NCI-H345 treated with DMSO at 0.1 percent for 48 hours (cell line): ENCODE measurements around the gene NPB.
"Not testable (repeated sequence)": the region's sequence is repeated elsewhere in the genome, so short reads cannot be mapped to it uniquely, and the experiment has no call there.

Experiments
- DNase-seq: peaks from one replicate; lab custom pipeline; 2025; ENCODE audit not compliant: unreplicated experiment; lab: John Stamatoyannopoulos, UW

Gene NPB

DNA sequence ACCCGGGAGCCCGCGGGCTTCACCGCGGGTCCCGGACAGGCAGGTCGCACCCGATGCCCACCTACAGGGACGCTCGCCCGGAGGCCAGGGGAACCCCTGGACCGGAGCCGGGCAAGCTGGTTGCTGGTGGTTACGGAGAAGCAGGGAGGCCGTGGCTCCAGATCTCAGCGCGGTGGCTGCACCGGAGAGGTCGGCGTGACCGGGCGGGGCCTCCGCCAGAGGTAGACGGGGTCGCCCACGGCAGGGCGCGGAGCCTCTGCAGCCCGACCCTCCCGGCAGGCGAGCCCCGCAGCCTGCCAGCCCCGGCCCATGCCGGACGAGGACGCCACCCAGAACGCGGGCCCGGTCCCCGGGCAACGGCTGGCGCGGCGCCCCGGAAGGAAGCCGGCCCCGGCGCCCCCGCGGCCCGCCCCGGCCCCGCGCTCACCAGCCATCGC lies 8.8 kb downstream of the NPB start:
- DNase-seq = no peak

DNA sequence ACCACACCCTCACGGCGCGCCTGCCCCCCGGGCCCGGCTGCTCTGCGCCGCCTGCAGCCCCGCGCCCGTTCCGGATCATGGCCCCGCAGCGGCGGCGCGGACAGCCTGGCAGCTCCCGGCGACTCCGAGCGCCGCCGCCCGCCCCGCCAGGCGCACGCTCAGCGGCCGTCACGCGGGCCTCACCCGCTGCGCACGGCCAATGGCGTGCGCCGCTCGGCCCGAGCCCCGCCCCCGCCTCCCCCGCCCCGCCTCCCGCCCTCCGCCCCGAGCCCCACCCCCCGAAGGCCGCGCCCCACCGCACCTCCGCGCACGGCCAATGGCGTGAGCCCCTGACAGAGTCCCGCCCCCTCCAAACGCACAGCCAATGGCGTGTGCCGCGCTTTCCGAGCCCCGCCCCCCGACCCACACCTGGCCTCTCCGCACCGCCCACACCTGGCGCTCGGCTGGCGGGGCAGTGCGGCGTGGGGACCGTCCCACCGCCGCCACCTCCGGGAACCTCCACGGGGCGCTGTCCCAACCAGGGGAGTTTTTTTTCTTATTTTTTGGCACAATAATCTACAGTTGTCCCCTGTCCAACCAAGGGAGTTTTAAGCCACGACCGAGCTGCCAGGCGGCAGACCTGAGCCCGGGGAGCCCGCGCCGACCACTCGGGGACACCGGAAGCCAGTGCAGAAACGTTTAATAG lies 9.4 kb downstream of the NPB start, which contains the start of gene PCYT2:
Gene PCYT2, minus strand, starts transcription at position 123 of the 685 bp plus-strand sequence. Its CDS starts 44 bp downstream, at position 79.
- peak; percentile 85 for DNase-seq

DNA sequence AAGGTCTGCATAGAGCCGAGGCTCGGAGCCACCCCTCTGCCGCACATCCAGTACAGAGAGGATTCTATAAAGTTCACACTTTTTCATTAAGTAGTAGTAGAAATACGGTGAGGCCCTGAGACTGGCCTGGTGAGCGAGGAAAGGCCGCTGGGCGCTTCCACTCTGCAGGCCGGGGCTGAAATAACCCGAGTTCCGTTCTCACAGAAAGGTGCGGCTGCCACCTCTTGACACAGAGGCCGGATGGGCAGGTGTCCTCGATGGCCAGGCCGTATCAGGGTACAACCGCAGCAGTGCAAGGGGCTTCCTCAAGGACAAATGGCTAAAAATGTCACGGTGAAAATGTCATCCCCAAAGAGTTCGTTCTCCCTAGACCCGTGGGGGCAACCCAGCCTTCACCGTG lies 9.9 kb downstream of the NPB start:
- DNase-seq = no peak

DNA sequence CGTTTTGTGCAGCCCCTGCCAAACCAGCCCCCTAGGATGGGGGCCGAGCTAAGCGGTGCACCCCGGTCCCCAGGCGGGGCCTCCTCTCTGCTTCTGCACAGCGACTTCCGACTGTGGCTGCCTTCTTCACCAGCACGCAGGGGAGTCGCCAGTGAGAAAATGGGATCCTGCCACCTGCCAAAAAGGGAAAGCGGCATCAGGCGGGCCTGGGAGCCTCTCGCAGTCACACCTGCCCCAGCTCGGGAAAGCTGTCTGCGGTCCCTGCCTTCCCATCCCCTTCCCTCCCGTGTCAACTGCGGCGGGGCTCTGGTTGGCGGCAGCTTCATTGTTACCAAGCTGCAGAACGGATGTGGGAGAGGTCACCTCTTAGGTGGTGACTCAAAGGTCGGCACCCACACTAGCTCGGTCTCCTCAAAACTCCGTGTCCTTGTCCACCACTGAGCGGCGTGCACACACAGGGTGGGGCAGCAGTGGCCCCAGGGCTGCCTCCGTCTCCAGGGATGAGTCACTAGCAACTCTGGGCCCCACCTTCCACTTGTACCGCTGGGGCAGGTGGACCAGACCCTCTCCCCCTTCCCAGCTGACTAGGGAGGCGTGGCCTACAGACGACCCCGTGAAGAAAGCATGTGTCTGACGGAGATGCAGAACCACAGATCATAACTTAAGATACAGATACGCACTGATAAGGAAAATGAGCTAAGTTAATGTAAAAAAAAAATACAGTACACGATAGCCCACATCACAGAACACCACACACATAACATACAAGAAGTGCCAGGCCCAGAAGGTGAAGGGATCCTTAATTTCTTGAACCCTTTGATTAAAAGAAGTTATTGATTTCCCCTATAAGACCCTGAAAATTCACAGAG lies 10.6 kb downstream of the NPB start:
- DNase-seq = no peak

DNA sequence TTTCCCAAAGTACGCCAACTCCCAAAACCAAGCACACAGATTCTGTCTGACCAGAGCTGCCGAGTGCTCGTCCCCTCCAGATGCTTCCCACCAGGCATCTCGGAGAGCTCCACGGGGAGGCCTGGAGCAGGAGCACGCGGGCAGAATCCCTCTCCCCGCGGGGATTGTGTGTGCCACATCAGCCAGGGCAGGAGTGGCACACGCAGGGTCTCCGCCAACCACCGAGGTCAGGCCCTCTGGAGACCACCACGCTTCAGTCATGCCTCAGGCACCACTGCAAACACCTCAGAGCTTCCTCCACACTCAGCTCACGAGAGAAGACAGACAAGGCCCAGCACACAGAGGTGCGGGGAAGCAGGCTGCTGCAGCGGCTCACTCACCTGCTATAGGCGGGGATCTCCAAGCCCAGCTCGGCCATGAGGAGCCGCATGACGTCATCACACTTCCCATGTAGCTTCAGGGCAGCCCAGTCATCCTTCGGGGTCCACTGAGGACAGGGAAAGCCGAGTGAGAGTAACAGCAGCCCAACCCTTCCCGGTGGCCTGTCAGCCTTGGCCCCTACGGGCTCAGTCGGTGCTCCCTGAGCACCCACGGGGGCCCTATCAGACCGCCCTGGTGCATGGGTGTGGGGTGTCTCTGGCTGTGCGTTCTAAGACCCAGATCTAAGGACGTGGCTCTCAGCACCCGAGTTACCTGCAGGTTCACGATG lies 11.5 kb downstream of the NPB start:
- no peak for DNase-seq

DNA sequence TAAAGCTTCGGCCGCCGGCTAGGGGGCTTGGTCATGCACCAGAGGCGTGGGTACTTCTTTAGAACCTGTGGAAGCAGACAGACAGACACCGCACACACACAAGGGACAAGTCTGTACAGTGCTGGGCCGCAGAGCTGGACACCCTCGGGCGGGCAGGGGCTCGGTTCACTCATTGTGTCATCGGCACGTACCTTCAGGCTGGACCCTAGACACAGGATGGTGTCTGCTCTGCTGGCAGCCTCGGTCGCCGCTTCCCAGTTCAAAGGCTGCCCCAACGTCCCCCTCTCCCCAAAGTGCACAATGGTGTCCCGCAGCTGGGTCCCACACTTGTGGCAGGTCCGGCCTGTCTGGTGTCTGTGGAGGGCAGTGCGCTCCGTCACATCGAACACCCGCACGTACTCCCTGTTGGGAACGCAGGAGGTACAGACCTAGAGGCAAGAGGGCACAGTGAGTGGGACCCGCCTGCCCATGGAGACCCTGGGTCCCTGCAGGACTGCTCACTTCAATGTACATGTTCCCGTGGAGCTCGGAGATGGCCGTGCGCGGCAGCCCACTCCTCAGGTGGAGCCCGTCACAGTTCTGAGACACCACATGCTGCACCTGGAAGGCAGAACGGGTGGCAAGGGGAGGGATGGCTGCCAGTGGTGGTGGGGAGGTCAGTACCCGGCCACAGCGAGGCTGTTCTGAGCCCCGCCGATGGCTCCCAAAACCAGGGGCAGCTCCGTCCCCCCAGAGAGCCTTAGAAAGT lies 12.2 kb downstream of the NPB start:
- no peak for DNase-seq

DNA sequence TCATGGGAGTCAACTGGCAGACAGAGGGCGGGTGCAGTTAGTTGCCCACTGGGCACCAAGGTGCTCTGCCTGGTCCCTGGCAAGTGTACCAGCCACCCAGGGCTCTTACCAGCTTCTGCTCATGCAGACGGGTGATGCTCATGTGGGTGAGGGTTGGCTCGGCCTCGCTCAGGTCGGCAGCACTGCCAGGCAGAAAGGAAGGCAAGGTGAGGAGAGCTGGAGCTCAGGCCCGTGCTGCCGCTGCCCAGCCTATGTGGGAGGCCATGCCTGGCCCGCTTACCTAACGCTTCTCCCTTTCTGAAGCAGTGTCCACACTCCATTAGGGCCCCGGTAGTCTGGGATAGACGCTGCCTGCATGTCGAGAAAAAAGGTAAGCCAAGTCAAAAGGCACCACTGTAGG lies 13.3 kb downstream of the NPB start:
- DNase-seq = no peak

DNA sequence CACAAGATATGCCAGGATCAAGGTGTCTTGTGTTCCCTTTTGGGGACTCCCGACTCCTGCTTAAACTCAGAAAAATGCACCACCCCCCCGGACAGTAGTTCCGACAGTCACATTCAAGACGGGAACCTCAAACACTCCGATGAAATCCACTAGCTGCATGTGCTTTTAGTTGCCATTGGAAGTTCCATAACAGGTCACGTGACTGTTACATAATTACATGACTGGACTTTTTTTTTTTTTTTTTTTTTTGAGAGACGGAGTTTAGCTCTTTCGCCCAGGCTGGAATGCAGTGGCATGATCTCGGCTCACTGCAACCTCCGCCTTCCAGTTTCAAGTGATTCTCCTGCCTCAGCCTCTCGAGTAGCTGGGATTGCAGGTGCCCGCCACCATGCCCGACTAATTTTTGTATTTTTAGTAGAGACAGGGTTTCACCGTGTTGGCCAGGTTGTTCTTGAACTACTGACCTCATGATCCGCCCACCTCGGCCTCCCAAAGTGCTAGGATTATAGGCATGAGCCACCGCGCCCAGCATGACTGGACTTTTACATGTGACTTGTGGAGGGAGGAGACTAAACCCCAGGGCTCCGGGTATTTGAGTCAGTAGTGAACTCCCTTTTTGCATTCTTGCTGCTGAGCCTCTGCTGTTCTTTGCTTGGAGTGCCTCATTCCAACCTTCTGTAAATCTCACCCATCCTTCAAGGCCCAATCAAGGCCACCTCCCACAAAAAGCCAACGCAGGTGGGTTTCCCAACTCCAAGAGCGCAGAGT lies 14.4 kb downstream of the NPB start:
- DNase-seq = no peak

DNA sequence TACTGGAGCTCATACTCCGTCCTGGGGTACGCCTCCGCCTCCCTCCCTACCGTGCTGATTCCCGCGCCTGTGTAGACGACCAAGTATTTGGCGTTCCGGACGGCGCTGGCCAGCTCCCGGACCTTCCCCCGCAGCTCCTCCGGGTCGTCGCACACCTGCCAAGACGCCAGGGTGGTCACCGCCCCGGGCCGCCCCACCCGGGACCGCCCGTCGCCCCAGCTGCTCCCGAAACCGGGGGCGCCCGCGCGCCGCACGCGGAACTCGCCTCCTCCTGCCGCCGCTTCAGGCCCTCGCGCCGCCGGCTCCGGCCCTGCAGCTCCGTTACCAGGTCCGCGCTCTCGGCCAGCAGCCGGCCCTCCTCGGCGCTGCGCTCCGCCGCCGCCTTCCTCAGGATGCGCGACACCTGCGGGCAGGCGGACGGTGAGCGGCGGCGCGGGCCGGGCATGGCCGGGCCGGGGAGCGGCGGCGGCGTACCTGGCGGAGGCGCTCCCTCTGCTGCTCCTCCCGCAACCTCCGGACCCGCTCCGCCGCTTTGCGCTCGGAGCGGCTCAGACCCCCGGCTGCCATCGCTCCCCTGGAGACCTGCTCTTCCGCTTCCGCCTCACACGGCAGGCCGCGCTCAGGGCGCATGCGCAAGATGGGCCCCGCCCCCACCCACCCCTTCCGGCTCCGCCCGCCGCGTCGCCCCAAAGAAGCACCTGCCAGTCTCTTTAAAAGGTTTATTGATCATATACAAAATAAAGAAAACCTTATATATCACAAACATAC lies 15.7 kb downstream of the NPB start, which contains the start of gene SIRT7:
Gene SIRT7, minus strand, starts transcription at position 612 of the 768 bp plus-strand sequence. Its CDS starts 45 bp downstream, at position 567.
- DNase-seq = peak; percentile 83

DNA sequence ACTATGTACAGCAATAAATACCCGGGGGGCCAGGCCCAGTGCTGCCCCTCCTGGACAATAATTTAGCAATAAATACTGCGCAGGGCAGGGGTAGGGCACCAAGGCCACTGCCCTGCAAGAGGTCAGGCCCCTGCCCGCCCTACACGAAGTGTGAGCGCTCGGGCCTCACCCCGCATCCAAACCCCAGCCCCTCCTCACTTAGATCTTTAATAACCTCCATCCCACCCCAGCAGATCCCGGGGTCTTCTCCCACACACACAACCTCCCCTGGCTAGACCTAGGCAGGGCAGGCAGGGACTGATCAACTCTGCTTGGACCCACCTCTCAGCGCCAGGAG lies 16.3 kb downstream of the NPB start:
- DNase-seq = not testable (repeated sequence)

DNA sequence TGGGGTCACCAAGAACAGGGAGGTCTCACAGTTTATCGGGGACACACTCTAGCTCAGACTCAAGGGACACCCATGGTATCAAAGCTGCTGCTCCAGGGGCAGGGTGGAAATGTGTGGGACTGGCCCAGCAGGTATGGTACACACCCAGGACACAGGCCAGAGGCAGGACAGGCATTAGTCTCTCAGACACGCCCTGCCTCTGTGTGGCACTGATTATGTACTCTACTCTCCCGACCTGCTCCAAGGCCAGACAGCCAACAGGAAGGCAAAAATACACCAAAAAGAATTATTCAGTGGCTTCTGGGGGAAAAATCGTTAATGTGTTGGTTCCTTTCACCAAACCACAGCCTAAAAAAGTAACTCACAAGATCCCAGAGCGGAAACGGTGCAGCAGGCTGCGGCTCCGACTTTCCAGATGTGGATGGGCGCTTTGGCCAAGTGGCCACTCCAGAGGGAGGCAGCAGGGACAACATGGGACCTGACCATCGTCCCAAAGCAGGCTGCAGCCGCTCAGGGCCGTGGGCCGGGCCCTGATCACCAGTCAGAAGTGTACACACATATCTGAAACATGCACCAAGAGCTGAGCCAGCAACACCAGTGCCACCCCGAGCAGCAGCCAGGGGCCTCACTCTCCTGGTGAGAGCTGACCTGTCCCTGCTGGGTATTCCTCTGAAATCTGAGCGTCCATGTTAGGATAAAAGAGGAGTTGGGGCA lies 17.0 kb downstream of the NPB start:
- DNase-seq = no peak

DNA sequence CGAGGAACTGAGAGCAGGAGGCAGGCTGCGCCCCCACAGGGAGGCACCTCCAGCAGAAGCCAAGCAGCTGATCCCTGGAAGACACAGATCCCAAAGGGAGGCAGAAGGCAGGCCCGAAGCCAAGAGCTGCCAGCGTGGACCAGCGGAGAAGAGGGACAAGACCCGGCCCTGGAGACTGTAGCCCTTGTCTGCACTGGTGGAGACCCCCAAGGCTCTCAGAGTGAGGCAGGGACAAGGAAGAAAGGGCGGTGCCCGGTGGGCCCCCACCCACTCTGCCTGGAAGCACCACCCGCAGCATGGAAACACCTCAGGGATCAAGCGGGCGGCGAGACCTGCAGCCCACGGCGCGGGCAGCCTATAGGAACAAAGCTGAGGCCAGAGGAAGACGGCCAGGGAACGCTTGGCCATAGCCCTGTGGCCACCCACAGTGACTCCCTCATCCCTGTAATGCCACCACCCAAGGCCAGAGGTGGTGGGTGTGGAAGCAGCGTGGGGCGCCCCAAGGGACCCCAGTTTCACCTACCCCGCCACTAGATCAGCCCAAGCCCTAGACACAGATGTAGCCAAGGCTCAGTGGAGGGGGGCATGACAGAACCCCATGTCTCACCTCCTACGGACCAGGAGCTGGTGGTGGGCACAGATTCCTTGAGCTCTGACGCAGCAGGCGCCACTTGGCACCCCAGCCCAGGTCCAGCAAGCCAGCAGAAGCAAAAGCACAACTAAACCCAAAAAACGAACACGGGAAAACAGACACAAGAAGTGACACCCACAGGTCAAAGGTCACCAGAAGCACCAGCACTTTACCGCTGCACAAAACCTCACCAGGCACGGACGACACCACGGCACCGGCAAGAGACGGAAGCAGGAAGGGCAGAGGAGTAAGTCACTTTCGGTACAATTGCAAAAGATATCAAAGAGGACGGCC lies 18.8 kb downstream of the NPB start:
- DNase-seq = no peak

DNA sequence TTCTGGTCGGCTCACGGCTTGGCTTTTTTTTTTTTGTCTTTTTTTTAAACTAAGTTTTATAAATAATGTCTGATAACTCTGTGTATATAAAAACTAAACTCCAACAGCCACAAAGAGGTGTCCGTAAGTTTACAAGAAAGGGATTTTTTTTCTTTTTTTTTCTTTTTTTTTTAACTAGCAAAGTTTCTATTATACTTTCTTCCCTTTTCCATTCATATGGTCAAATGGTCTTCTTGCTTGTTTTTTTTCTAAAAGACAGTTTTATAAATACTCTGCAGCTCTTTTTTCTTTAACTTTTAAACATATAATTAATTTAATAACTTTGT lies 19.5 kb downstream of the NPB start:
- DNase-seq = no peak

DNA sequence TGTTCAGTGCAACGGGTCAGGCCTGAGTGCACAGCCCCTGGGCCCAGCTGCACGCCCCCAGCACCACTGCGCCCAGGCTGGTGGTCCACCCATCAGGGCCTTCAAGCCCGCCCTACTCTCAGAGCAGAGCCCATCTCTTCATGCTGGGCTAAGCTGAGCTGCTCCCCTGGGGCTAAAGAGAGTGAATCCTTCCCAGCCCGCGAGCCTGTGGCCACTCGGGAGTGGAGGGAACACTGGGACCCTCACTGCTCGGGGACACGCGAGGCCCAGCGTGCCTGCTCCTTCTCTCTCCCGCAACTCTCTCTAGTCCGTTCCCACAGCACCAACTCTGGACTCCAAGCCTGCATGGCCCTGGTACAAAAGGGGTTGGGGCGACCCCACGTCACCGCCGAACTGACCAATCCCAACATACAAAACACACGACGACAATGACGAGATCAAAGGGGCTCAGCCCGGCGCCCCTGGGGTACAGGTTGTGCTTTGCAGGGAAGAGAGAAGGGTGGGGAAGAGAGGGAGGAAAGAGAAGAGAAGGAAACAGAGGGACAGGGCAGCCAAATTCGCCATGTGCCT lies 20.0 kb downstream of the NPB start:
- no peak for DNase-seq

DNA sequence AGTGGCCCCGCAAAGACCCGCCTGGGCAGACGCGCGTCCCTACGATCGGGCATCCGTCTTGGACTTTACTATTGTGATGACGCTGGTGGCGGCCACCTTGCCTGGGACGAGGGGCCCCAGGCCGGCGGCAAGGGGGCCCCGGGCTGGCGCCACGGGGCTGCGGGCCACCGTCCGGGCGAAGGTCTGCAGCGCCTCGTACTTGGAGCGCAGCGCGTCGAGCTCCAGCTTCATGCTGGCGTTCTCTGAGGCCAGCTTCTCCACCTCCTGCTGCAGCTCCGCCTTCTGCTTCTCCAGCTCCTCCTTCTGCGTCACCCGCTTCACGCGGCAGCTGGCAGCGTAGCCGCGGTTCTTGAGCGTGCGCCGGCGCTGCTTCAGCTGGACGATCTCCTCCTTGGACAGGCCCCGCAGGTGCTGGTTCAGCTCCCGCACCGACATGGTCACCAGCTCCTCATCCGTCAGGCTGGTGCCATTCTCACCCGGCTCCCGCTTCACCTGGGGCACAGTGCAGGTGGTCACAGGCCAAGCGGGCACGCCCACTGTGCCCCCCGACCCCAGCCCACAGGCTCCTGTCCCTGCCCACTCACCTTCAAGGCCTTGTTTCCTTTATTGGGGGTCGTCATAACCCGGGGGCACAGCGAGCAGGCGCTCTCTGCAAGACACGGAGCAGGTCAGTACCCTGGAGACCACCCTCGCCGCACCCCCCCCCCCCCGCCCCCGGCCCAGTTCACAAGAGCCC lies 20.7 kb downstream of the NPB start:
- no peak for DNase-seq

DNA sequence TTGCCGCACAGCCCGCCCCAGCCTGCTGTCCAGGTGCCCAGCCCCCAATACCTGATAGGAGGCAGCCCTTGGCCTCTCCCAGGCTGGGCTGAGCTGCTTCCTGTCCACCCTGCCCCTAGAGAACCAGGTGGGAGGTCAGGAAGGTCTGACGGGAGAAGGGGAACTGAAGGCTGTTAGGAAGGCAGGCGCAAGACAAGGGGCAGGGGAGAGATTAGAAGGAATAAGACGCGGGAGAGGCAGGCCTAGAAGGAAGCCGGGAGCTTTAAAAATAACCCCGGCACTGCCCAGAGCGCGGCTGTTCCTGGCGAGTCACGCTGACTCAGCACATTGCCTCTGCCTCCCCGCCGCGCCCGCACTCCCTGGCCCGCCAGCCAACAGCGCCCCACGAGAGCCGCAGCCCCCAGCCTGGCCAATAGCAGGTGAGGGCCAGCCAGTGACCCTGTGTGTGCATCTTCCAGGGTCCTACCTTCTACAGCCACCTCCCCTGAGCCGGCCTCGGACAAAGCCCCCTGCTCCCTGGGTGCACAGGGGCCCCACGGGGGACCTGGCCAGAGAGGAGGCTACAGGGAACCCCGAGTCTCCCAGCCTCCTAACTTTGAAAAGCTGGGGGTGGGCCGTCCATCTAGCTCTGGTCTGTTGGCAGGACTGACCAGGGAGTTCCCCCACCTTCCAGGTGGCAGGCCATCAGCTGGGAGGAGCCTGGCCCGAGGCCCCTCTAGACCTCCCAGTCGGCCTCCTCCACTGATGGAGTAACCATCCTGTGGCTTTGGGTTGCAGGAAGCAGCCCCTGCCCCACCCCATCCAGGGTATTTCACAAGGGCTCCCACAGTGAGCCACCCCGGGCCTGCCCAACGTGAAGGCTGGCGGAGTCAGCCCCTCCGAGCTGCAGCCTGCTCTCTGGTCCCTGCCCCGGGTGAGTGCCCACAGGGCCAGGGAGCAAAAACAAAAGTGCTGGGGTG lies 21.5 kb downstream of the NPB start:
- DNase-seq = no peak
